ENCODE measurements around the gene HAPSTR1.

DNA sequence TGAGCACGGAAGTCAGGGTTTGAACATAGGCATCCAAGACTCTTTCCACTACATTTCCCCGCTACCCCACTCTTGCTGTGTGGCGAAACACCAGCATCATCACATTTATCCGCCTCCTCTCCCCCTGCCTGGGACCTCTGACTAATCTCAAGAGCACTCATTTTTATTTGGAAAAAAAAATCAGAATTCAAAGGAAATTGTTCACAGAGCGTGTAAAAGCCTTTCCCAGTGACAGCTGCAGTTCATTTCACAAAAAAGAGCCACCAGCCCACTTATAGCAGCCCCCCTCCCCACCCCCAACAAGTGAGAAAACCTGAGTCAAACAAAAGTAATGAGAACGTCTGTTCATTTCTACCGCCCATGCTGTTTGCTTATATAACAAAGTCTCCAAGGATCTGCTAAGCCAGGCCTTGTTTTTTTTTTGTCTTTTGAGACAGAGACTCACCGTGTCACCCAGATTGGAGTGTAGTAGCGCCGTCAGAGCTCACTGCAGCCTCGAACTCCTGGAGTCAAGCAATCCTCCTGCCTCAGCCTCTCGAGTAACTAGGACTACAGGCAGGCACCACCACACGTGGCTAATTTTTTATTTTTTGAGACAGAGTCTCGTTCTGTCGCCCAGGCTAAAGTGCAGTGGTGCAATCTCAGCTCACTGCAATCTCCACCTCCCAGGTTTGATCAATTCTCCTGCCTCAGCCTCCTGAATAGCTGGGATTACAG lies 48.3 kb upstream of the HAPSTR1 start:
- TF ChIP-seq, protein P1, sequence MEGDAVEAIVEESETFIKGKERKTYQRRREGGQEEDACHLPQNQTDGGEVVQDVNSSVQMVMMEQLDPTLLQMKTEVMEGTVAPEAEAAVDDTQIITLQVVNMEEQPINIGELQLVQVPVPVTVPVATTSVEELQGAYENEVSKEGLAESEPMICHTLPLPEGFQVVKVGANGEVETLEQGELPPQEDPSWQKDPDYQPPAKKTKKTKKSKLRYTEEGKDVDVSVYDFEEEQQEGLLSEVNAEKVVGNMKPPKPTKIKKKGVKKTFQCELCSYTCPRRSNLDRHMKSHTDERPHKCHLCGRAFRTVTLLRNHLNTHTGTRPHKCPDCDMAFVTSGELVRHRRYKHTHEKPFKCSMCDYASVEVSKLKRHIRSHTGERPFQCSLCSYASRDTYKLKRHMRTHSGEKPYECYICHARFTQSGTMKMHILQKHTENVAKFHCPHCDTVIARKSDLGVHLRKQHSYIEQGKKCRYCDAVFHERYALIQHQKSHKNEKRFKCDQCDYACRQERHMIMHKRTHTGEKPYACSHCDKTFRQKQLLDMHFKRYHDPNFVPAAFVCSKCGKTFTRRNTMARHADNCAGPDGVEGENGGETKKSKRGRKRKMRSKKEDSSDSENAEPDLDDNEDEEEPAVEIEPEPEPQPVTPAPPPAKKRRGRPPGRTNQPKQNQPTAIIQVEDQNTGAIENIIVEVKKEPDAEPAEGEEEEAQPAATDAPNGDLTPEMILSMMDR (IDR thresholded peaks at IDR 0.05), result no peak
- no peak for TF ChIP-seq POLR2A (IDR thresholded peaks at IDR 0.05)

Data from right lobe of liver (tissue), 4 donors.